Measurements from ENCODE around the gene YY1.

DNA sequence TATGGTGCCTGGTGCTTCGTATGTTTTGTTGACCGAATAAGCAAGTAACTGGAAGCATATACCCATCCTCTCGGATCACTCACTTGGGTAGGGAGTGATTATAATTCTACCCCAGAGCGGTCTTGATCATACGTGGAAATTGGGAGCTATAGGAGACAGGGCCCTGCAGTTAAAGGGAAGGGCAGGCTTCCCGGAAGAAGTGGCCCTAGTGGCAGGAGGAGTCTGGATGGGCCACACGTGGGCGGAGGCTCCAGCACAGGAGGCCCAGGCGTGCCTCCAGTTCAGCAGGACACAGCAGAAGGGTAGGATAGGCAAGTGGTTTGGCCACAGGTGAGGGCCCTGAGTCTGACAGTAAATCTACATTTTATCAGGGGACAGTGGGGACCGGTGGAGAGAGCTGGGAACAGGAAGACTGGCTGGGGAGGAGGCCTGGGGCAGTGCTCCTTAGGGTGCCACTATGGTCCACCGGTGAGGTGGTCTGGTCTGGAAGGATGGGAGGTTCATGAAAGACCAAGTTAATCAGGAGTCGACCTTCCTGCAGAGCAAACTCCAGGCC lies 23.5 kb upstream of the YY1 start:
- TF ChIP-seq, protein P1, sequence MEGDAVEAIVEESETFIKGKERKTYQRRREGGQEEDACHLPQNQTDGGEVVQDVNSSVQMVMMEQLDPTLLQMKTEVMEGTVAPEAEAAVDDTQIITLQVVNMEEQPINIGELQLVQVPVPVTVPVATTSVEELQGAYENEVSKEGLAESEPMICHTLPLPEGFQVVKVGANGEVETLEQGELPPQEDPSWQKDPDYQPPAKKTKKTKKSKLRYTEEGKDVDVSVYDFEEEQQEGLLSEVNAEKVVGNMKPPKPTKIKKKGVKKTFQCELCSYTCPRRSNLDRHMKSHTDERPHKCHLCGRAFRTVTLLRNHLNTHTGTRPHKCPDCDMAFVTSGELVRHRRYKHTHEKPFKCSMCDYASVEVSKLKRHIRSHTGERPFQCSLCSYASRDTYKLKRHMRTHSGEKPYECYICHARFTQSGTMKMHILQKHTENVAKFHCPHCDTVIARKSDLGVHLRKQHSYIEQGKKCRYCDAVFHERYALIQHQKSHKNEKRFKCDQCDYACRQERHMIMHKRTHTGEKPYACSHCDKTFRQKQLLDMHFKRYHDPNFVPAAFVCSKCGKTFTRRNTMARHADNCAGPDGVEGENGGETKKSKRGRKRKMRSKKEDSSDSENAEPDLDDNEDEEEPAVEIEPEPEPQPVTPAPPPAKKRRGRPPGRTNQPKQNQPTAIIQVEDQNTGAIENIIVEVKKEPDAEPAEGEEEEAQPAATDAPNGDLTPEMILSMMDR (conservative IDR thresholded peaks at IDR 0.05 in 1 of 2, IDR thresholded peaks at IDR 0.05 in 1 of 2; ENCODE audit: low read depth in 1 of 2, low read length in 2 of 2) = no peak
- TF ChIP-seq EZH2 (IDR thresholded peaks at IDR 0.05; ENCODE audit: low read length, missing control alignments) = no peak
